ENCODE data around the gene IPCEF1. TPM values are rescaled to one million over a fixed set of nuclear protein-coding genes. Genes with fewer than 3 reads are reported as not detected.

Gene IPCEF1
- total and polyA plus RNA-seq, 2 of the 4 experiments (the other 2 are of a cell fraction), result under 0.01 to 0.03 TPM

DNA sequence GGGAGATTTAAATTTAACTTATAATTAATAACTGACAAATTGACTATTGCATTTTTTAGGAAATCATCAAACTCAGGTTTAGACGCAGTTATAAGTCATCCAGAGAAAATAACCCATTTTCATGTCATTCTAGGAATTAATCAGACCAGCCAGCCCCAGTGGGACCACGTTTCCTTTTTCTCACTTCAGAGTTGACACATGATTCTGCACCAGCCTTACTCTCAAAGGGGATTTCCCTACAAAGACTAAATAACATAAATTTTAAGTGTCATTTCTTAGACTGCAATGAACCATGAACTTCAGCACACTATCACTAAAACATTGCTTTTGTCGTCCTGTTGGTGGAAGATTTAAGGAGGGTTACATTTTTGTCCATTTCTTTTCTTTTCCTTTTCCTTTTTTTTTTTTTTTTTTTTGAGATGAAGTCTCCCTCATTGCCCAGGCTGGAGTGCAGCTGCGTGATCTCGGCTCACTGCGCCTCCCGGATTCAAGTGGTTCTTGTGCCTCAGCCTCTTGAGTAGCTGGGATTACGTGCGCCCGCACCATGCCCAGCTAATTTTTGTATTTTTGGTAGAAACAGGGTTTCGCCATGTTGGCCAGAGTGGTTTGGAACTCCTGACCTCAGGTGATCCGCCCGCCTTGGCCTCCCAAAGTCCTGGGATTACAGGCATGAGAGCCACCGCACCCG lies 3.6 kb downstream of the IPCEF1 start:
- Histone ChIP-seq H3K79me1 (ENCODE audit: low read depth in 1 of 2, low read length in 2 of 2) (no peaks in the 10 kb centered on the region), H2AK5ac (ENCODE audit: low read depth, low read length) (no peak overlapping the region), H3K27ac (ENCODE audit: insufficient read depth, low read length) (no peak overlapping the region), H3K27me3 (ENCODE audit: control insufficient read depth, insufficient read depth, low read length) (no peaks in the 10 kb centered on the region), H2BK15ac (ENCODE audit: low read depth, low read length) (no peak overlapping the region), H3K9me3 (ENCODE audit: control insufficient read depth, insufficient read depth, low read length) (no peaks in the 10 kb centered on the region), H2BK120ac (ENCODE audit: low read depth, low read length) (no peak overlapping the region), H3K36me3 (ENCODE audit: control insufficient read depth, insufficient read depth, low read length) (no peaks in the 10 kb centered on the region), H3K9ac (ENCODE audit: low read depth, low read length) (no peak overlapping the region), H3K23ac (ENCODE audit: low read depth, low read length) (no peak overlapping the region), H2BK20ac (ENCODE audit: low read depth, low read length) (no peak overlapping the region), H2AK9ac (replicated peaks; ENCODE audit: low read depth, low read length, poor library complexity) (no peak overlapping the region), H3K4ac (ENCODE audit: low read depth, low read length) (no peak overlapping the region), H3K9me1 (ENCODE audit: insufficient read depth, low read length) (no peaks in the 10 kb centered on the region), H3K18ac (ENCODE audit: low read depth, low read length) (no peak overlapping the region), H2BK5ac (ENCODE audit: low read depth, low read length, poor library complexity, severe bottlenecking) (no peak overlapping the region), H3K4me3 (ENCODE audit: insufficient read depth, low read depth, low read length) (no peak overlapping the region), H3K56ac (ENCODE audit: extremely low read depth, insufficient read depth, low read length) (no peak overlapping the region), H4K5ac (ENCODE audit: low read depth, low read length) (no peak overlapping the region), H3K14ac (replicated peaks; ENCODE audit: low read depth, low read length) (no peak overlapping the region), H3K4me2 (ENCODE audit: low read depth, low read length) (no peak overlapping the region), H2AFZ (replicated peaks; ENCODE audit: low read length, poor library complexity) (no peak overlapping the region), H4K20me1 (ENCODE audit: insufficient read depth, low read length) (no peaks in the 10 kb centered on the region), H4K91ac (ENCODE audit: insufficient read depth, low read depth, low read length) (no peak overlapping the region), H4K8ac (ENCODE audit: low read depth in 2 of 2, low read length in 2 of 2) (no peak overlapping the region), H3K4me1 (ENCODE audit: control insufficient read depth, insufficient read depth, low read length) (peaks cover 4% of the 10 kb centered on the region)
- no peak for TF ChIP-seq MAFK (IDR thresholded peaks at IDR 0.05; ENCODE audit: low read depth, low read length)
- WGBS, 2 experiments (ENCODE audit: extremely low coverage in 2 of 2, insufficient read length in 1 of 2), result 84% methylated on average over 6 of the region's 15 CpGs; no CpG with 5 or more reads in 1 of the 2 experiments
- dilution Hi-C loops (cut with HindIII; ENCODE audit: low sequenced_read_pairs, unreplicated experiment), result loop anchor here (25.0 kb wide), 1 partner anchor 191 kb away; no protein-coding TSS in a partner anchor
- CTCF ChIA-PET, result no interaction called here
- in situ Hi-C loops (cut with MboI; ENCODE audit: low sequenced_read_pairs), result no loop called here
- intact Hi-C loops (cut with micrococcal nuclease), result no loop called here
- no TSS peak for BruUV-seq (replicated peaks)
- POLR2A ChIA-PET (ENCODE audit: unreplicated experiment), result interaction anchor here (0.7 kb wide), 1 partner anchor 20 kb away, joined by 5 read pairs; no protein-coding TSS in a partner anchor
- ATAC-seq (ENCODE audit: low read depth) (no peak), DNase-seq (no peak)
